HL-60 (cell line): ENCODE results near the gene FEN1.

ENCODE experiments used
- GABPA ChIP-seq: IDR thresholded peaks from 2 replicates; pipeline ENCODE4 v1.6.1; 2012; ENCODE audit warnings: low read depth
- POLR2AphosphoS5 ChIP-seq: IDR thresholded peaks from 2 replicates; pipeline ENCODE4 v1.6.1; 2012; ENCODE audit warnings: low read depth
- SPI1 ChIP-seq: IDR thresholded peaks from 2 replicates; pipeline ENCODE4 v1.6.1; 2012; ENCODE audit warnings: low read depth, mild to moderate bottlenecking, borderline replicate concordance
- TF ChIP-seq, protein P1 (sequence below): IDR thresholded peaks from one replicate; pipeline ENCODE4 v1.5.1; 2011; ENCODE audit warnings: low read length, control low read depth, inconsistent platforms; ENCODE audit not compliant: insufficient read depth
- TF ChIP-seq, protein P2 (sequence below): IDR thresholded peaks from 2 replicates; pipeline ENCODE4 v1.6.1; 2012; ENCODE audit warnings: low read depth; ENCODE audit not compliant: insufficient replicate concordance

DNA sequence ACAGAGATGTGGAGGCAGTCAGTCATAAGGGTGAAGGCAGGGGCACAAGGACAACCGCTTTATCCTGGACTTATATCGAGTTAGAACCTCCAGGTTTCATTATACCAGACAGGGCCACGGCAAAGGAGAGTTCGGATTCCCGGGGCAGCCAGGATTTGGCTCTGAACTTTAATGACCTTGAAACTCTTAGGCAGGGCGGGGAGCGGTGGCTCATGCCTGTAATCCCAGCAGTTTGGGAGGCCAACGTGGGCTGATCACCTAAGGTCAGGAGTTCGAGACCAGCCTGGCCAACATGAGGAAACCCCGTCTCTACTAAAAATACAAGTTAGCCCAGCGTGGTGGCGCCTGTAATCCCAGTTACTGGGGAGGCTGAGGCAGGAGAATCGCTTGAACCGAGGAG lies 41.3 kb upstream of the FEN1 start:
- TF ChIP-seq, protein P1, sequence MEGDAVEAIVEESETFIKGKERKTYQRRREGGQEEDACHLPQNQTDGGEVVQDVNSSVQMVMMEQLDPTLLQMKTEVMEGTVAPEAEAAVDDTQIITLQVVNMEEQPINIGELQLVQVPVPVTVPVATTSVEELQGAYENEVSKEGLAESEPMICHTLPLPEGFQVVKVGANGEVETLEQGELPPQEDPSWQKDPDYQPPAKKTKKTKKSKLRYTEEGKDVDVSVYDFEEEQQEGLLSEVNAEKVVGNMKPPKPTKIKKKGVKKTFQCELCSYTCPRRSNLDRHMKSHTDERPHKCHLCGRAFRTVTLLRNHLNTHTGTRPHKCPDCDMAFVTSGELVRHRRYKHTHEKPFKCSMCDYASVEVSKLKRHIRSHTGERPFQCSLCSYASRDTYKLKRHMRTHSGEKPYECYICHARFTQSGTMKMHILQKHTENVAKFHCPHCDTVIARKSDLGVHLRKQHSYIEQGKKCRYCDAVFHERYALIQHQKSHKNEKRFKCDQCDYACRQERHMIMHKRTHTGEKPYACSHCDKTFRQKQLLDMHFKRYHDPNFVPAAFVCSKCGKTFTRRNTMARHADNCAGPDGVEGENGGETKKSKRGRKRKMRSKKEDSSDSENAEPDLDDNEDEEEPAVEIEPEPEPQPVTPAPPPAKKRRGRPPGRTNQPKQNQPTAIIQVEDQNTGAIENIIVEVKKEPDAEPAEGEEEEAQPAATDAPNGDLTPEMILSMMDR: no peak
- TF ChIP-seq, protein P2, sequence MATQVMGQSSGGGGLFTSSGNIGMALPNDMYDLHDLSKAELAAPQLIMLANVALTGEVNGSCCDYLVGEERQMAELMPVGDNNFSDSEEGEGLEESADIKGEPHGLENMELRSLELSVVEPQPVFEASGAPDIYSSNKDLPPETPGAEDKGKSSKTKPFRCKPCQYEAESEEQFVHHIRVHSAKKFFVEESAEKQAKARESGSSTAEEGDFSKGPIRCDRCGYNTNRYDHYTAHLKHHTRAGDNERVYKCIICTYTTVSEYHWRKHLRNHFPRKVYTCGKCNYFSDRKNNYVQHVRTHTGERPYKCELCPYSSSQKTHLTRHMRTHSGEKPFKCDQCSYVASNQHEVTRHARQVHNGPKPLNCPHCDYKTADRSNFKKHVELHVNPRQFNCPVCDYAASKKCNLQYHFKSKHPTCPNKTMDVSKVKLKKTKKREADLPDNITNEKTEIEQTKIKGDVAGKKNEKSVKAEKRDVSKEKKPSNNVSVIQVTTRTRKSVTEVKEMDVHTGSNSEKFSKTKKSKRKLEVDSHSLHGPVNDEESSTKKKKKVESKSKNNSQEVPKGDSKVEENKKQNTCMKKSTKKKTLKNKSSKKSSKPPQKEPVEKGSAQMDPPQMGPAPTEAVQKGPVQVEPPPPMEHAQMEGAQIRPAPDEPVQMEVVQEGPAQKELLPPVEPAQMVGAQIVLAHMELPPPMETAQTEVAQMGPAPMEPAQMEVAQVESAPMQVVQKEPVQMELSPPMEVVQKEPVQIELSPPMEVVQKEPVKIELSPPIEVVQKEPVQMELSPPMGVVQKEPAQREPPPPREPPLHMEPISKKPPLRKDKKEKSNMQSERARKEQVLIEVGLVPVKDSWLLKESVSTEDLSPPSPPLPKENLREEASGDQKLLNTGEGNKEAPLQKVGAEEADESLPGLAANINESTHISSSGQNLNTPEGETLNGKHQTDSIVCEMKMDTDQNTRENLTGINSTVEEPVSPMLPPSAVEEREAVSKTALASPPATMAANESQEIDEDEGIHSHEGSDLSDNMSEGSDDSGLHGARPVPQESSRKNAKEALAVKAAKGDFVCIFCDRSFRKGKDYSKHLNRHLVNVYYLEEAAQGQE: no peak
- no peak for TF ChIP-seq POLR2AphosphoS5
- TF ChIP-seq SPI1: no peak
- TF ChIP-seq GABPA: no peak
